Measurements from ENCODE around the gene METTL22.

The METTL22 gene

GRCh38 chr16:8621572-8622314 is at the start of gene METTL22:
METTL22 (plus strand) TSS chr16:8621698; CDS start chr16:8625666, 3,968 bp downstream.
- DNase-seq = peak; percentile 94

- no peak for DNase-seq
Observed at GRCh38 chr16:8572063-8572918, 49.2 kb upstream of the METTL22 start.

- no peak for DNase-seq
Observed at GRCh38 chr16:8572919-8573724, 48.4 kb upstream of the METTL22 start.

GRCh38 chr16:8575399-8575798 is 46.1 kb upstream of the METTL22 start:
- DNase-seq = no peak

GRCh38 chr16:8576141-8577004 is 45.1 kb upstream of the METTL22 start:
- DNase-seq = no peak

GRCh38 chr16:8577678-8578304 is 43.7 kb upstream of the METTL22 start:
- DNase-seq = no peak

GRCh38 chr16:8579559-8579958 is 41.9 kb upstream of the METTL22 start:
- DNase-seq = no peak

GRCh38 chr16:8581831-8582580 is 39.5 kb upstream of the METTL22 start:
- DNase-seq = peak; percentile 85

GRCh38 chr16:8583199-8583598 is 38.3 kb upstream of the METTL22 start:
- peak; percentile 54 for DNase-seq

- DNase-seq = peak; percentile 47
Observed at GRCh38 chr16:8583732-8584131, 37.8 kb upstream of the METTL22 start.

- DNase-seq = peak; percentile 53
Observed at GRCh38 chr16:8585041-8585440, 36.5 kb upstream of the METTL22 start.

GRCh38 chr16:8585857-8586256 is 35.6 kb upstream of the METTL22 start:
- peak; percentile 52 for DNase-seq

- no peak for DNase-seq
Observed at GRCh38 chr16:8587065-8587464, 34.4 kb upstream of the METTL22 start.

GRCh38 chr16:8588682-8589056 is 32.8 kb upstream of the METTL22 start:
- no peak for DNase-seq

GRCh38 chr16:8589057-8589899 is 32.2 kb upstream of the METTL22 start:
- DNase-seq = no peak

GRCh38 chr16:8589900-8590688 is 31.4 kb upstream of the METTL22 start, which contains the start of gene TMEM114:
TMEM114 (minus strand) TSS chr16:8590511; CDS start chr16:8589838, 673 bp downstream.
- no peak for DNase-seq

- no peak for DNase-seq
Observed at GRCh38 chr16:8590811-8591210, 30.7 kb upstream of the METTL22 start.

- no peak for DNase-seq
Observed at GRCh38 chr16:8591451-8591850, 30.0 kb upstream of the METTL22 start.

GRCh38 chr16:8594149-8594666 is 27.3 kb upstream of the METTL22 start:
- DNase-seq = peak; percentile 68

All from suppressor macrophage treated with lipopolysaccharide for 4 hours (primary cell).